HPDE6-E6E7 (cell line): ENCODE data around the gene MAL.
"Not testable (repeated sequence)": the region's sequence is repeated elsewhere in the genome, so short reads cannot be mapped to it uniquely, and the experiment has no call there.

Experiments
- DNase-seq: peaks from one replicate; pipeline ENCODE4 v3.0.0; 2011; ENCODE audit warnings: missing footprints; ENCODE audit errors: extremely low spot score

Gene MAL

DNA sequence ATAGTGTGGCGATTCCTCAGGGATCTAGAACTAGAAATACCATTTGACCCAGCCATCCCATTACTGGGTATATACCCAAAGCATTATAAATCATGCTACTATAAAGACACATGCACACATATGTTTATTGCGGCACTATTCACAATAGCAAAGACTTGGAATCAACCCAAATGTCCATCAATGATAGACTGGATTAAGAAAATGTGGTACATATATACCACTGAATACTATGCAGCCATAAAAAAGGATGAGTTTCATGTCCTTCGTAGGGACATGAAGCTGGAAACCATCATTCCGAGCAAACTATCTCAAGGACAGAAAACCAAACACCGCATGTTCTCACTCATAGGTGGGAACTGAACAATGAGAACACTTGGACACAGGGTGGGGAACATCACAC is 72.8 kb downstream of the MAL start:
- not testable (repeated sequence) for DNase-seq

DNA sequence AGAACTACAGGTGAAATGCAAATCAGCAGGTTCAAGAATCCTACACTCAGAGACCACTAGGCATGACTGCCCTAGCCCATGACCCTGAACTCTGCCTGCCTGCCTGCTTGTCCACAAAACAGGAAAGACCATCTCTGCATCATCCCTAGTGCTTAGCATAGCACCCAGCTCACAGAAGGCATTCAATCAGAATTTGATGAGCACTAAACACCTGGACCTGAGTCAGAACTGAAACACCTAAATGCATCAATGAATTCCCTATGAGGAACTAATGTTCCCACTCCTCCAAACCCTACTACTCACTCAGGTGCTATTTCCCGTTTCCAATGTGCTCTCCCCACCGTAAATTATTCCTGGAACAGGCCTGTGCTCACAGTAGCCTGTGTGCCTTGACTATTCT is 74.4 kb downstream of the MAL start:
- DNase-seq, result no peak
